ENCODE measurements around the gene RTBDN. TPM values are rescaled to one million over a fixed set of nuclear protein-coding genes. Genes with fewer than 3 reads are reported as not detected.
A peak's percentile ranks its signal among the peaks of the same experiment; 100 is the strongest.

RTBDN gene
- total RNA-seq, 1 experiment from 2014 or later = 5.6 TPM

- peak overlapping the region; percentile 63 to 85 for H3K4me3 Mint-ChIP-seq
- DNase-seq = no peak
- Histone ChIP-seq H3K18ac (ENCODE audit: insufficient read length, low read depth, low read length) (peak overlapping the region; percentile 2), H4K91ac (ENCODE audit: insufficient read length, low read depth, low read length) (no peak overlapping the region), H4K20me1 (ENCODE audit: control insufficient read depth, insufficient read depth, insufficient read length) (no peaks in the 10 kb centered on the region), H2AFZ (ENCODE audit: low read length) (no peak overlapping the region), H3K79me2 (ENCODE audit: insufficient read depth, low read length) (no peaks in the 10 kb centered on the region), H3K23ac (ENCODE audit: insufficient read length, low read depth, low read length) (no peak overlapping the region), H2BK120ac (ENCODE audit: low read depth, low read length, poor library complexity, severe bottlenecking) (no peak overlapping the region), H3K27ac (ENCODE audit: insufficient read length, low read depth, low read length) (no peak overlapping the region), H3K4me1 (ENCODE audit: insufficient read depth, low read length) (peaks cover 4% of the 10 kb centered on the region), H4K5ac (ENCODE audit: insufficient read length, low read depth, low read length) (peak overlapping the region; percentile 27), H2BK5ac (ENCODE audit: insufficient read length, low read length) (no peak overlapping the region), H3K23me2 (ENCODE audit: insufficient read length, low read depth, low read length, poor library complexity, severe bottlenecking) (peaks cover 23% of the 10 kb centered on the region), H3K56ac (ENCODE audit: insufficient read length, low read depth, low read length) (no peak overlapping the region), H3K4me2 (ENCODE audit: insufficient read depth, insufficient read length, low read length) (peak overlapping the region; percentile 71), H2AK5ac (ENCODE audit: insufficient read length, low read length) (no peak overlapping the region), H3K9me3 (ENCODE audit: control insufficient read depth, low read depth, low read length) (no peaks in the 10 kb centered on the region), H3K4ac (ENCODE audit: low read depth, low read length) (no peak overlapping the region), H2BK20ac (ENCODE audit: low read depth, low read length, poor library complexity, severe bottlenecking) (no peak overlapping the region), H3K27me3 (ENCODE audit: insufficient read depth, low read length) (no peaks in the 10 kb centered on the region), H3K9ac (ENCODE audit: extremely low read depth, insufficient read length, low read length) (no peak overlapping the region), H3T11ph (ENCODE audit: low read length) (no peak overlapping the region), H2BK12ac (ENCODE audit: insufficient read length, low read depth, low read length) (no peak overlapping the region), H4K8ac (replicated peaks; ENCODE audit: insufficient read length, low read depth, low read length) (no peak overlapping the region), H3K14ac (ENCODE audit: insufficient read depth, low read length) (no peak overlapping the region), H2BK15ac (ENCODE audit: low read depth, low read length) (no peak overlapping the region), H3K79me1 (ENCODE audit: insufficient read depth, low read depth, low read length, poor library complexity, severe bottlenecking) (no peaks in the 10 kb centered on the region)
- H3K27ac Mint-ChIP-seq = peak overlapping the region in 2 of 3 experiments; percentile 42 to 91; a peak in 3 of 7 replicates
- H3K27me3 Mint-ChIP-seq (ENCODE audit: low read depth) = no peaks in the 10 kb centered on the region; the same call in 1 of the 2 replicates
- H3K36me3 Mint-ChIP-seq (ENCODE audit: insufficient read depth in 1 of 3, low read depth in 3 of 3) = no peaks in the 10 kb centered on the region
- WGBS (ENCODE audit: extremely low coverage, insufficient read length, low lambda C conversion rate) = no CpG with 5 or more reads among the region's 12 CpGs
- H3K4me1 Mint-ChIP-seq = peaks cover 23 to 24% of the 10 kb centered on the region in 2 experiments
- no peaks in the 10 kb centered on the region for H3K9me3 Mint-ChIP-seq
- no peak for TF ChIP-seq CTCF (conservative IDR thresholded peaks at IDR 0.05)
These were observed 52.3 kb downstream of the RTBDN start for GRCh38 chr19:12782174-12782423.

Measured in H9 (cell line).